SU-DHL-6 (cell line): ENCODE measurements around the gene RPH3AL.

Source experiments
- H2AFZ ChIP-seq: fragments of 200-600 bp; sonication (generic); 2 replicates; pipeline ENCODE4 v1.6.1; 2014; ENCODE audit warnings: low read depth, mild to moderate bottlenecking, moderate library complexity, mixed read lengths, antibody characterized with exemption, low read length; ENCODE audit not compliant: severe bottlenecking
- H3F3A ChIP-seq: fragments of 200-600 bp; shearing (Covaris generic); 2 replicates; pipeline ENCODE4 v1.6.0; 2016; ENCODE audit warnings: antibody characterized with exemption, mild to moderate bottlenecking; ENCODE audit not compliant: insufficient read depth
- H3K27ac ChIP-seq: fragments of 200-600 bp; sonication (generic); 2 replicates; pipeline ENCODE4 v1.5.1; 2016; ENCODE audit warnings: low read depth, mild to moderate bottlenecking, low read length, moderate library complexity, mixed read lengths
- H3K27me3 ChIP-seq: fragments of 200-600 bp; sonication (generic), shearing (Covaris generic); 2 replicates; pipeline ENCODE4 v1.6.0; 2014; ENCODE audit warnings: mild to moderate bottlenecking, low read length
- H3K36me3 ChIP-seq: fragments of 200-600 bp; sonication (generic); 2 replicates; pipeline ENCODE4 v1.6.1; 2014; ENCODE audit warnings: mild to moderate bottlenecking, low read length, mixed read lengths
- H3K4me2 ChIP-seq: fragments of 300-600, 200-600 bp; shearing (Covaris generic), sonication (generic); 2 replicates; pipeline ENCODE4 v1.6.0; 2014; ENCODE audit warnings: low read length, low read depth, mild to moderate bottlenecking; ENCODE audit not compliant: poor library complexity, severe bottlenecking
- H3K4me3 ChIP-seq: fragments of 200-600 bp; sonication (generic); 2 replicates; pipeline ENCODE4 v1.5.1; 2014; ENCODE audit warnings: antibody characterized with exemption, low read length, mild to moderate bottlenecking, mixed read lengths; ENCODE audit not compliant: insufficient read depth, poor library complexity, severe bottlenecking
- H3K79me2 ChIP-seq: fragments of 200-600 bp; sonication (generic); 2 replicates; pipeline ENCODE4 v1.6.1; 2014; ENCODE audit warnings: mild to moderate bottlenecking, low read length, moderate library complexity; ENCODE audit not compliant: insufficient read depth
- H3K9ac ChIP-seq: fragments of 200-600 bp; sonication (generic); 2 replicates; pipeline ENCODE4 v1.7.0; 2014; ENCODE audit warnings: mild to moderate bottlenecking, low read length
- H3K9me2 ChIP-seq: fragments of 200-600 bp; sonication (generic); replicated peaks from 2 replicates; pipeline ENCODE4 v1.6.1; 2014; ENCODE audit warnings: low read length; ENCODE audit not compliant: insufficient read depth
- H3K9me3 ChIP-seq: fragments of 200-600 bp; sonication (generic); 2 replicates; pipeline ENCODE4 v1.6.1; 2014; ENCODE audit warnings: low read length, mixed read lengths; ENCODE audit not compliant: insufficient read depth
- H4K20me1 ChIP-seq: fragments of 200-600 bp; sonication (generic); 2 replicates; pipeline ENCODE4 v1.6.1; 2014; ENCODE audit warnings: low read depth, mild to moderate bottlenecking, antibody characterized with exemption, low read length, moderate library complexity, mixed read lengths
- EZH2phosphoT487 ChIP-seq: fragments of 200-600 bp; sonication (generic), shearing (Covaris generic); conservative IDR thresholded peaks from 2 replicates; pipeline ENCODE4 v1.6.1; 2018; ENCODE audit warnings: mild to moderate bottlenecking, antibody characterized with exemption, low read length, moderate library complexity, mixed read lengths
- TF ChIP-seq, protein P1 (sequence below): fragments of 200-600 bp; sonication (generic); IDR thresholded peaks from one replicate; pipeline ENCODE4 v1.5.1; 2017; ENCODE audit warnings: antibody characterized with exemption, mild to moderate bottlenecking, low read length, moderate library complexity; ENCODE audit not compliant: insufficient read depth, poor library complexity, severe bottlenecking

The RPH3AL gene

GRCh38 chr17:263773-264172, 88.8 kb downstream of the RPH3AL start:
- Histone ChIP-seq H3K36me3 (no peaks in the 10 kb centered on the region), H3F3A (no peaks in the 10 kb centered on the region), H4K20me1 (no peaks in the 10 kb centered on the region), H3K9me2 (no peaks in the 10 kb centered on the region), H3K79me2 (no peaks in the 10 kb centered on the region), H3K4me2 (no peak overlapping the region), H3K4me3 (no peak overlapping the region), H3K9ac (no peak overlapping the region), H2AFZ (no peak overlapping the region), H3K9me3 (no peaks in the 10 kb centered on the region), H3K27ac (no peak overlapping the region), H3K27me3 (no peaks in the 10 kb centered on the region)
- TF ChIP-seq EZH2phosphoT487 = no peak
- TF ChIP-seq, protein P1, sequence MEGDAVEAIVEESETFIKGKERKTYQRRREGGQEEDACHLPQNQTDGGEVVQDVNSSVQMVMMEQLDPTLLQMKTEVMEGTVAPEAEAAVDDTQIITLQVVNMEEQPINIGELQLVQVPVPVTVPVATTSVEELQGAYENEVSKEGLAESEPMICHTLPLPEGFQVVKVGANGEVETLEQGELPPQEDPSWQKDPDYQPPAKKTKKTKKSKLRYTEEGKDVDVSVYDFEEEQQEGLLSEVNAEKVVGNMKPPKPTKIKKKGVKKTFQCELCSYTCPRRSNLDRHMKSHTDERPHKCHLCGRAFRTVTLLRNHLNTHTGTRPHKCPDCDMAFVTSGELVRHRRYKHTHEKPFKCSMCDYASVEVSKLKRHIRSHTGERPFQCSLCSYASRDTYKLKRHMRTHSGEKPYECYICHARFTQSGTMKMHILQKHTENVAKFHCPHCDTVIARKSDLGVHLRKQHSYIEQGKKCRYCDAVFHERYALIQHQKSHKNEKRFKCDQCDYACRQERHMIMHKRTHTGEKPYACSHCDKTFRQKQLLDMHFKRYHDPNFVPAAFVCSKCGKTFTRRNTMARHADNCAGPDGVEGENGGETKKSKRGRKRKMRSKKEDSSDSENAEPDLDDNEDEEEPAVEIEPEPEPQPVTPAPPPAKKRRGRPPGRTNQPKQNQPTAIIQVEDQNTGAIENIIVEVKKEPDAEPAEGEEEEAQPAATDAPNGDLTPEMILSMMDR = no peak

DNA sequence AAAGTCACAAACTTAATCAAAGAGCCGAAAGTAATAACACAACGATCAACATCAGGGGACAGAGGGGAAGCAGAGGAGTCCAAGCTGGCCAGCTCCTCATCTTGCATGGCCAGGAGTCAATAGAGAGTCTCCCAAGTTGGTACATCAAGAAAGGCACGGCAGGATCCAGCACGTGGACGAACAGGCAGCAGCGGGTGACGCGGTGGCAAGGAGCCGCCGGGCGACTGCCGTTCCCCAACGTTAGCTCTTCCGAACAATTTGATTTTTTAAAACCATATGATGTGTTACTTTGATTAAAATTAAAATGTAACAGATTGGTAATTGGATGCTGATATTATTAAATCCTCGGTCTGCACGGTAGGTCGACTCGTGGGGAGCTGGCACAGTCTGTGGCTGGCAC, 89.3 kb downstream of the RPH3AL start:
- Histone ChIP-seq H3K4me2 (no peak overlapping the region), H3K9me2 (no peaks in the 10 kb centered on the region), H2AFZ (no peak overlapping the region), H3K27me3 (no peaks in the 10 kb centered on the region), H3F3A (no peaks in the 10 kb centered on the region), H3K36me3 (no peaks in the 10 kb centered on the region), H3K9ac (no peak overlapping the region), H3K4me3 (no peak overlapping the region), H3K27ac (no peak overlapping the region), H4K20me1 (no peaks in the 10 kb centered on the region), H3K9me3 (no peaks in the 10 kb centered on the region), H3K79me2 (no peaks in the 10 kb centered on the region)
- TF ChIP-seq EZH2phosphoT487 = no peak
- TF ChIP-seq, protein P1 = no peak

DNA sequence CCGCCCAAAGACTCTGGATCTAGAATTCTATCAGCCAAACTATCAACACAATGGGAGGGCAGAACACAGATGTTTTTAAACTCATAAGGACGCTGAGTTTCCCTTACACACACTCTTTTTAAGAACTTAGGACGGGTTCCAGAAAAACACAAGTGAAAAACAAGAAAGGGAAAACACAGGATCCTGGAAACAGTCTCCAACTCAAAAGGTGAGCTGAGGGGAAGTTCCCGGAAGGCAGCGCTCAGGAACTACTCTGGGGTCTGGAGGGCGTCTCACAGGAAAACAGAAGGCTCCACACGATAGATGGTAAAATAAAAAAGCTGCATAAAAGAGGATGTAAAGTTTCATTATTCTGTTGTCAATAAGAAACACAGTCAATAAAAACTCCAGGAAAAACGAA, 91.0 kb downstream of the RPH3AL start:
- Histone ChIP-seq H3F3A (no peaks in the 10 kb centered on the region), H3K9ac (no peak overlapping the region), H3K4me2 (no peak overlapping the region), H3K9me3 (no peaks in the 10 kb centered on the region), H4K20me1 (no peaks in the 10 kb centered on the region), H3K27ac (no peak overlapping the region), H3K4me3 (no peak overlapping the region), H3K79me2 (no peaks in the 10 kb centered on the region), H3K9me2 (no peaks in the 10 kb centered on the region), H3K27me3 (no peaks in the 10 kb centered on the region), H2AFZ (no peak overlapping the region), H3K36me3 (no peaks in the 10 kb centered on the region)
- TF ChIP-seq, protein P1 = no peak
- no peak for TF ChIP-seq EZH2phosphoT487
